Liver (tissue), 9 donors: ENCODE data around the gene CCNY. TPM values are rescaled to one million over a fixed set of nuclear protein-coding genes. Genes with fewer than 3 reads are reported as not detected.

ENCODE experiments used
- DNase-seq: peaks from one replicate; pipeline ENCODE4 v3.0.0-alpha.2; 2017; ENCODE audit warnings: low spot score
- H3K27ac ChIP-seq, 2 donors: one replicate each; pipeline ENCODE4 v1.7.0; 2013; ENCODE audit warnings: inconsistent platforms in 2 of 2, low read length in 2 of 2, control low read depth in 1 of 2, low read depth in 1 of 2, mild to moderate bottlenecking in 1 of 2
- H3K27me3 ChIP-seq, 4 donors: one replicate each; pipeline versions ENCODE4 v1.6.1 to v1.7.0; 2013; ENCODE audit warnings: low read length in 3 of 4, inconsistent platforms in 1 of 4, mild to moderate bottlenecking in 1 of 4, moderate library complexity in 1 of 4; ENCODE audit not compliant: control insufficient read depth in 4 of 4, insufficient read depth in 4 of 4
- H3K36me3 ChIP-seq, 4 donors: one replicate each; pipeline versions ENCODE4 v1.6.1 to v1.7.0; 2013; ENCODE audit warnings: low read length in 3 of 4, mild to moderate bottlenecking in 3 of 4, low read depth in 1 of 4, moderate library complexity in 1 of 4; ENCODE audit not compliant: control insufficient read depth in 4 of 4, insufficient read depth in 3 of 4
- H3K4me1 ChIP-seq, 4 donors: one replicate each; pipeline versions ENCODE4 v1.6.1 to v1.7.0; 2013; ENCODE audit warnings: low read length in 3 of 4, mild to moderate bottlenecking in 3 of 4, moderate library complexity in 1 of 4; ENCODE audit not compliant: control insufficient read depth in 4 of 4, insufficient read depth in 4 of 4
- H3K4me3 ChIP-seq, 3 donors: one replicate each; pipeline versions ENCODE4 v1.6.1 to v1.7.0; 2013; ENCODE audit warnings: low read length in 3 of 3, control low read depth in 1 of 3, low read depth in 1 of 3, mild to moderate bottlenecking in 1 of 3
- H3K9ac ChIP-seq, 2 donors: one replicate each; pipeline ENCODE4 v1.7.0; 2013; ENCODE audit warnings: low read length in 2 of 2, mild to moderate bottlenecking in 2 of 2, moderate library complexity in 2 of 2, control low read depth in 1 of 2, low read depth in 1 of 2
- H3K9me3 ChIP-seq, 4 donors: one replicate each; pipeline versions ENCODE4 v1.6.1 to v1.7.0; 2013; ENCODE audit warnings: low read length in 3 of 4; ENCODE audit not compliant: control insufficient read depth in 4 of 4
- ATF3 ChIP-seq: IDR thresholded peaks from 2 replicates; pipeline ENCODE4 v1.6.1; 2016; ENCODE audit warnings: antibody characterized with exemption
- CTCF ChIP-seq: fragments of 150-350 bp; IDR thresholded peaks from 2 replicates; pipeline ENCODE4 v1.5.1; 2017; ENCODE audit warnings: improper control_type of control experiment, low read depth, low read length; ENCODE audit not compliant: missing input control
- FOXA1 ChIP-seq: IDR thresholded peaks from 2 replicates; pipeline ENCODE4 v1.6.1; 2016; ENCODE audit warnings: antibody characterized with exemption
- FOXA2 ChIP-seq: IDR thresholded peaks from 2 replicates; pipeline ENCODE4 v1.6.1; 2016; ENCODE audit warnings: antibody characterized with exemption
- GABPA ChIP-seq, 2 donors: IDR thresholded peaks in 1 of 2; conservative IDR thresholded peaks in 1 of 2; 2 replicates each; pipeline ENCODE4 v1.6.1; 2016; ENCODE audit warnings: antibody characterized with exemption in 2 of 2, mild to moderate bottlenecking in 1 of 2, moderate library complexity in 1 of 2
- HNF4A ChIP-seq, 2 donors: conservative IDR thresholded peaks; 2 replicates each; pipeline ENCODE4 v1.6.1; 2016; ENCODE audit warnings: antibody characterized with exemption in 2 of 2, mild to moderate bottlenecking in 2 of 2
- HNF4G ChIP-seq: IDR thresholded peaks from 2 replicates; pipeline ENCODE4 v1.6.1; 2016; ENCODE audit warnings: antibody characterized with exemption
- JUND ChIP-seq, 2 donors: IDR thresholded peaks; 2 replicates each; pipeline ENCODE4 v1.6.1; 2016; ENCODE audit warnings: antibody characterized with exemption in 2 of 2
- MAX ChIP-seq: IDR thresholded peaks from 2 replicates; pipeline ENCODE4 v1.6.1; 2016; ENCODE audit warnings: antibody characterized with exemption
- NR2F2 ChIP-seq: IDR thresholded peaks from 2 replicates; pipeline ENCODE4 v1.6.1; 2016; ENCODE audit warnings: antibody characterized with exemption
- RAD21 ChIP-seq, 2 donors: IDR thresholded peaks; 2 replicates each; pipeline ENCODE4 v1.6.1; 2016; ENCODE audit warnings: antibody characterized with exemption in 2 of 2, mild to moderate bottlenecking in 2 of 2
- REST ChIP-seq: IDR thresholded peaks from 2 replicates; pipeline ENCODE4 v1.6.1; 2016; ENCODE audit warnings: antibody characterized with exemption, mild to moderate bottlenecking
- RXRA ChIP-seq, 2 donors: IDR thresholded peaks; 2 replicates each; pipeline ENCODE4 v1.6.1; 2017 to 2018; ENCODE audit warnings: antibody characterized with exemption in 2 of 2, mild to moderate bottlenecking in 1 of 2
- SP1 ChIP-seq: IDR thresholded peaks from 2 replicates; pipeline ENCODE4 v1.6.1; 2018; ENCODE audit warnings: antibody characterized with exemption, mild to moderate bottlenecking
- TAF1 ChIP-seq: conservative IDR thresholded peaks from 2 replicates; pipeline ENCODE4 v1.6.1; 2016; ENCODE audit warnings: antibody characterized with exemption, mild to moderate bottlenecking
- YY1 ChIP-seq: IDR thresholded peaks from 2 replicates; pipeline ENCODE4 v1.6.1; 2016; ENCODE audit warnings: antibody characterized with exemption, mild to moderate bottlenecking
- ZBTB33 ChIP-seq: IDR thresholded peaks from 2 replicates; pipeline ENCODE4 v1.6.1; 2016; ENCODE audit warnings: antibody characterized with exemption
- WGBS: extraction: QIAGEN DNeasy Blood & Tissue Kit; methylation state at CpG from one replicate; pipeline ENCODE4 v1.1.7; 2013; 5-methylcytosine and 5-hydroxymethylcytosine counted together
- polyA plus RNA-seq, 2 donors: library from polyadenylated mRNA; stranded (reverse) in 1 of 2; unstranded in 1 of 2; fragments of 200-250 nt in 1 of 2; fragments of >200 nt in 1 of 2; fragmentation: Nextera tagmentation in 1 of 2; extraction: Ambion mirVana in 1 of 2; gene quantifications; one replicate each; pipeline versions ENCODE4 v1.2.1 to v1.2.3, GENCODE V29; 2013 to 2015
- total RNA-seq, 2 donors: library from RNA; depleted of rRNA; stranded (reverse); fragments of >200 nt; gene quantifications; one replicate each; pipeline ENCODE4 v1.2.3, GENCODE V29; 2014
- donor health status: healthy.
- donor health status: healthy.
- donor health status: healthy.
- donor health status: healthy.
- donor health status: healthy.

CCNY gene
- total and polyA plus RNA-seq, 4 donors = 17.6 to 38.4 (median 21.8) TPM

- TF ChIP-seq ZBTB33 = no peak
- TF ChIP-seq NR2F2 = no peak
- TF ChIP-seq RXRA (IDR thresholded peaks at IDR 0.05) = peak; percentile 63 to 75
- TF ChIP-seq FOXA1 = no peak
- no peak for TF ChIP-seq REST
- TF ChIP-seq SP1 = peak; percentile 36
Observed at GRCh38 chr10:35351021-35351420, 14.7 kb downstream of the CCNY start (continued).

GRCh38 chr10:35352097-35352496 is 15.8 kb downstream of the CCNY start:
- 81% methylated on average over 2 of the region's 2 CpGs for WGBS
- H3K36me3 ChIP-seq = no peaks in the 10 kb centered on the region
- no peak for DNase-seq
- H3K27me3 ChIP-seq = no peaks in the 10 kb centered on the region
- H3K27ac ChIP-seq = no peak overlapping the region
- peaks cover 20 to 46% (median 24%) of the 10 kb centered on the region in 4 donors for H3K4me1 ChIP-seq
- H3K9me3 ChIP-seq = no peaks in the 10 kb centered on the region
- no peak overlapping the region for H3K4me3 ChIP-seq
- H3K9ac ChIP-seq = no peak overlapping the region
- TF ChIP-seq ATF3 = no peak

- no peaks in the 10 kb centered on the region for H3K36me3 ChIP-seq
- no peaks in the 10 kb centered on the region for H3K27me3 ChIP-seq
- no peaks in the 10 kb centered on the region for H3K9me3 ChIP-seq
- peaks cover 19 to 42% (median 23%) of the 10 kb centered on the region in 4 donors for H3K4me1 ChIP-seq
- no peak for DNase-seq
- 49% methylated on average over 7 of the region's 7 CpGs for WGBS
- no peak overlapping the region for H3K9ac ChIP-seq
- no peak overlapping the region for H3K27ac ChIP-seq
- no peak overlapping the region for H3K4me3 ChIP-seq
- peak; percentile 70 for TF ChIP-seq REST
- TF ChIP-seq FOXA2 = peak; percentile 70
- TF ChIP-seq TAF1 = peak; percentile 52
- TF ChIP-seq GABPA (IDR thresholded peaks at IDR 0.05 in 1 of 2, conservative IDR thresholded peaks at IDR 0.05 in 1 of 2) = no peak
- TF ChIP-seq MAX = no peak
- TF ChIP-seq HNF4G = peak; percentile 96
- TF ChIP-seq YY1 = peak; percentile 85
- no peak for TF ChIP-seq NR2F2
- TF ChIP-seq ZBTB33 = peak; percentile 16
- TF ChIP-seq HNF4A (conservative IDR thresholded peaks at IDR 0.05) = peak; percentile 99 to 100
- peak; percentile 25 to 38 for TF ChIP-seq RAD21 (IDR thresholded peaks at IDR 0.05)
- TF ChIP-seq RXRA (IDR thresholded peaks at IDR 0.05) = peak; percentile 86 to 88
- no peak for TF ChIP-seq CTCF
- peak; percentile 50 to 61 for TF ChIP-seq JUND (IDR thresholded peaks at IDR 0.05)
- peak; percentile 95 for TF ChIP-seq SP1
Observed at GRCh38 chr10:35352512-35352911, 16.2 kb downstream of the CCNY start.
